Left colon (tissue), 2 donors: ENCODE data around the gene ATXN7L1. TPM values are rescaled to one million over a fixed set of nuclear protein-coding genes. Genes with fewer than 3 reads are reported as not detected.

Experiments used
- total RNA-seq, 2 donors: library from RNA; stranded (reverse); fragmentation: NEBNext Ultra II Directional; extraction: Animal tissue kit (Norgen Biotek cat#: 25700); gene quantifications; one replicate each; pipeline ENCODE4 v1.2.1, GENCODE V29; 2021
- donor health status: DM: no; HTN: no; CAD: no.
- donor health status: DM: yes; HTN: yes; CAD: no.

The ATXN7L1 gene
- total RNA-seq, 2 donors from 2014 or later = 19.6 to 22.1 TPM

Other genes with a start within 250 kb of the ATXN7L1 start
- 10 to 100 TPM; 10.0 to 20.3 TPM for gene CDHR3, start 86.7 kb upstream of the ATXN7L1 start, total RNA-seq
- 10 to 100 TPM; 71.9 to 84.2 TPM for gene SYPL1, start 235.7 kb upstream of the ATXN7L1 start, total RNA-seq